ENCODE measurements around the gene TRAF3.
"Not testable (repeated sequence)": the region's sequence is repeated elsewhere in the genome, so short reads cannot be mapped to it uniquely, and the experiment has no call there.

TRAF3 gene

DNA sequence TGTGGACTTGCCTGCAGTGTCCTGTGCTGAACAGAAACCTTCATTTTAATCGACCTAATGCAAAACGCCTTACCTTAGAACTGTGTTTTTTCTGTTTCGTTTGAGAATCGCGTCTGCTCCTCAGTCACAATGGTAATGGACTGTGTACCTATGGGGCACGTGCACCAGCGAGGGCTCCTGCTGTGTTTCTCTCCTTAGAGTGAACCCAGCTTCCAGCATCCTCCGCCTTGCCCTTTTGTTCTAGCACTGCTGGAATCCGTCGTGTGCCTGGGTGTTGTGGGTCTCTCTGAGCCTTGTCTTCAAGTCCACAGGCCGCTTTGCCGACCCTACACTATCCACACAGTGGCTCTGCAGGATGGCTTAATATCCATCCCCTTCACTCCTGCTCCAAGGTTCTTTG is 148.9 kb downstream of the TRAF3 start:
- TF ChIP-seq, protein P1, sequence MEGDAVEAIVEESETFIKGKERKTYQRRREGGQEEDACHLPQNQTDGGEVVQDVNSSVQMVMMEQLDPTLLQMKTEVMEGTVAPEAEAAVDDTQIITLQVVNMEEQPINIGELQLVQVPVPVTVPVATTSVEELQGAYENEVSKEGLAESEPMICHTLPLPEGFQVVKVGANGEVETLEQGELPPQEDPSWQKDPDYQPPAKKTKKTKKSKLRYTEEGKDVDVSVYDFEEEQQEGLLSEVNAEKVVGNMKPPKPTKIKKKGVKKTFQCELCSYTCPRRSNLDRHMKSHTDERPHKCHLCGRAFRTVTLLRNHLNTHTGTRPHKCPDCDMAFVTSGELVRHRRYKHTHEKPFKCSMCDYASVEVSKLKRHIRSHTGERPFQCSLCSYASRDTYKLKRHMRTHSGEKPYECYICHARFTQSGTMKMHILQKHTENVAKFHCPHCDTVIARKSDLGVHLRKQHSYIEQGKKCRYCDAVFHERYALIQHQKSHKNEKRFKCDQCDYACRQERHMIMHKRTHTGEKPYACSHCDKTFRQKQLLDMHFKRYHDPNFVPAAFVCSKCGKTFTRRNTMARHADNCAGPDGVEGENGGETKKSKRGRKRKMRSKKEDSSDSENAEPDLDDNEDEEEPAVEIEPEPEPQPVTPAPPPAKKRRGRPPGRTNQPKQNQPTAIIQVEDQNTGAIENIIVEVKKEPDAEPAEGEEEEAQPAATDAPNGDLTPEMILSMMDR (IDR thresholded peaks at IDR 0.05; ENCODE audit: insufficient read depth, low read depth, low read length, missing control alignments), result no peak
- H3K4me3 ChIP-seq (ENCODE audit: low read depth, low read length), result no peak overlapping the region
- no peak for DNase-seq (ENCODE audit: low read depth)

DNA sequence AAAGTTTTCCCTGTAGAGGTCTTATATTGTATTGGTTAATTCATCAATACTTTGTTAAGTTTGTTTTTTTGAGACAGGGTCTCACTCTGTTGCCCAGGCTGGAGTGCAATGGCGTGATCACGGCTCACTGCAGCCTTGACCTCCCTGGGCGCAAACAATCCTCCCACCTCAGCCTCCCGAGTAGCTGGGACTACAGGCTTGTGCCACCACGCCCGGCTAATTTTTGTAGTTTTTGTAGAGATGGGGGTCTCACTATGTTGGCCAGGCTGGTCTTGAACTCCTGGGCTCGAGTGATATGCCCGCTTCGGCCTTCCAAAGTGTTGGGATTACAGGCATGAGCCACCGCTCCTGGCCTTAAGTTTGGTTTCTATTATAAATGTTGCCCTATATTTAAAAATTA is 149.6 kb downstream of the TRAF3 start:
- not testable (repeated sequence) for H3K4me3 ChIP-seq (ENCODE audit: low read depth, low read length); DNase-seq (ENCODE audit: low read depth)

DNA sequence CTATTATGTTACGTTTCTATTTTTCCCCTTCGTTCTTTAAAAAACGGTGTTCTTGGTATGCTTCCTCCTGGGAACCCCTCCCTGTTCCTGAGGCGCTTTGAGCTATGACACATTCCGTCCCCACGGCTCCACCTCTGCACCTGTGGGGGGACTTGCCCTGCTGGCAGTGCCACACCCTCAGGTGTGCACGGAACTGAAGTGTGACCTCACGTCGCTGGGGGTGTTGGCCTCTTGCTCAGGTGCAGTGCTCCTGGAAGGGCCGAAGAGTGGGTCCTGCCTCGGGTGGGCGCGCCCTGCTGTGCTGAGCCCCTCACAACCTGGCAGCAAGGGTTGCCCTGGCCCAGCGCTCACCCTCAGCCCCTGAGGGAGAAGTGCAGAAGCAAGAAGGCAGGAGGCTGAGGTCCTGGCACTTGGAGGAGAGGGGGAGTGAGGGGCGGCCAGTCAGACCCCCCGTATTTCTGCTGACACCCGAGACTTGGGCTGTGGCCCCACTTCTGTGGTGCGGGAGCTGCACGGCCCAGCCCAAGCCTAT is 150.2 kb downstream of the TRAF3 start:
- TF ChIP-seq, protein P1 (IDR thresholded peaks at IDR 0.05; ENCODE audit: insufficient read depth, low read depth, low read length, missing control alignments), result no peak
- H3K4me3 ChIP-seq (ENCODE audit: low read depth, low read length), result no peak overlapping the region
- no peak for DNase-seq (ENCODE audit: low read depth)

DNA sequence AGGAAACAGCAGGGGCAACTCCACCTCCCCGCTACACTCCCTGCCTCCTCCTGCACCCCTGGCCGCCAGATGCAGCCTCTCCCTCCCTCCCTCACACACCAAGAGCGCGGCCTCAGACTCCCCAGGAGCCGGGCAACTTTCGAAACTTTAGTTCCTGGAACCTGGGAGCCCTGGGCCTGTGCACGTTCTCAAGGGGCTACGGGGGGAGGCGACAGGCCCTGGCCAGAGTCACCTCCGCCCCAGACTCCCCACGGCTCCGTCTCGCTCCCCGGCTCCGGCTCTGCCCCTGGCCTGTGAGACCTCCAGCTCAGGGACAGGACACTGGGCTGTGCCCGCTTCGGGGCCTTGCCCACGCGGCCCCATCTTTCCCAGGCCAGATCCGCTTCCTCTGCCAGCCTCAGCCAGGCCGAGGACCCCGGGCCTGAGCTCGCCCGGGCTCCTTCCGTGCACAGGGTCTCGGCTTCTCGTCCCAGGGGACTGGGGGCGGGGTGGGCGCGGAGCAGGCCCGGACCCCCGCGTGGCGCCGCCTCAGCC is 150.7 kb downstream of the TRAF3 start:
- DNase-seq (ENCODE audit: low read depth), result no peak
- TF ChIP-seq, protein P1 (IDR thresholded peaks at IDR 0.05; ENCODE audit: insufficient read depth, low read depth, low read length, missing control alignments), result no peak
- peak overlapping the region; percentile 64 for H3K4me3 ChIP-seq (ENCODE audit: low read depth, low read length)

DNA sequence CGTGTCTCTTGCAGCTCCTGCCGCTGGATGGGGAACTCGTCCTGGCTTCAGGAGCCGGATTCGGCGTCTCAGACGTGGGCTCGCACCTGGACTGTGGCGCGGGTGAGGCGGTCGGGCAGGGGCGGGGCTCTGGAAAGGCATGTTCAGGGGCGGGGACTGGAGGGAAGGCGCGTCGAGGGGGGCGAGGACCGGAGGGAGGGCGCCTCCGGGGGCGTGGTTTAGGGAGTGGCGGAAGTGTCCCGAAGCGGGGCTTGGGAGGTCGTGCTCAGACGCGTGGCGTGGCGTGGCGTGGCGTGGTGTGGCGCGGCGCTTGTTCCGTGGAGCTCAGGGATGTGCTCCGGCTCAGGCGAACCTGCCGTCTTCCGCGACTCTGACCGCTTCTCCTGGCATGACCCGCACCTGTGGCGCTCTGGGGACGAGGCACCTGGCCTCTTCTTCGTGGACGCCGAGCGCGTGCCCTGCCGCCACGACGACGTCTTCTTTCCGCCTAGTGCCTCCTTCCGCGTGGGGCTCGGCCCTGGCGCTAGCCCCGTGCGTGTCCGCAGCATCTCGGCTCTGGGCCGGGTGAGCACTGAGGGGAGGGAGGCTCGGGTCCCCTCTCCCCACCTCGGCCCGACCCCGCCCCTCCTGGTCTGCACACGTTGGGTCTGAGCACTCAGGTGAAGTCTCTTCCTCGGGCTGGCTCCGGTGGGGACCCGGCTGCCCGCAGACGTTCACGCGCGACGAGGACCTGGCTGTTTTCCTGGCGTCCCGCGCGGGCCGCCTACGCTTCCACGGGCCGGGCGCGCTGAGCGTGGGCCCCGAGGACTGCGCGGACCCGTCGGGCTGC is 151.4 kb downstream of the TRAF3 start:
- H3K4me3 ChIP-seq (ENCODE audit: low read depth, low read length), result peak overlapping the region; percentile 64
- TF ChIP-seq, protein P1 (IDR thresholded peaks at IDR 0.05; ENCODE audit: insufficient read depth, low read depth, low read length, missing control alignments), result no peak
- peak; percentile 84 for DNase-seq (ENCODE audit: low read depth)

DNA sequence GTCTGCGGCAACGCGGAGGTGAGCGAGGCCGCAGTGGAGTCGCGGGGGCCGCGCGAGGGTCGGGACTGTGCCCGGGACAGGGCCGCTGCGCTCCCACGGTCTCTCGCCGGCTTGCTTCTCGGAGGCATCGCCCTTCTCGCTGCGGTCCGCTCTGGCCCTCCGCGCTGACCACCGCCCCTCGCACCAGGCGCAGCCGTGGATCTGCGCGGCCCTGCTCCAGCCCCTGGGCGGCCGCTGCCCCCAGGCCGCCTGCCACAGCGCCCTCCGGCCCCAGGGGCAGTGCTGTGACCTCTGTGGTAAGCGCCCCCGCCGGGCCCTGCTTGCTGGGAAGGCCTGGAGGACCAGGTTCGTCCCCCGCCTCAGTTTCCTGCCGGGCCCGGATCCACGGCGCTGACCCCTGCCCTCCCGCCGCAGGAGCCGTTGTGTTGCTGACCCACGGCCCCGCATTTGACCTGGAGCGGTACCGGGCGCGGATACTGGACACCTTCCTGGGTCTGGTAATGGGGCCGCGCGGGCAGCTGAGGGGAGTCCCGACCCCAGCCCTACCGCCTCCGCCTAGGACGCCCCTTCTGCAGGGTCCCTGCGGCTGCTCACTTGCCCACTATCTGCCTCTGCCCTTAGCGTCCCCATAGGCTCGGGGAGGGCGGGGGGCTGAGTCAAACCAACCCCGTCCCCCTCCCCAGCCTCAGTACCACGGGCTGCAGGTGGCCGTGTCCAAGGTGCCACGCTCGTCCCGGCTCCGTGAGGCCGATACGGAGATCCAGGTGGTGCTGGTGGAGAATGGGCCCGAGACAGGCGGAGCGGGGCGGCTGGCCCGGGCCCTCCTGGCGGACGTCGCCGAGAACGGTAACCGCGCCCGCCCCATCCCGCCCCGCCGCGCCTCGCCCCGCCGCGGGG is 152.2 kb downstream of the TRAF3 start:
- H3K4me3 ChIP-seq (ENCODE audit: low read depth, low read length), result peak overlapping the region; percentile 64; the same call in 1 of the 2 replicates
- TF ChIP-seq, protein P1 (IDR thresholded peaks at IDR 0.05; ENCODE audit: insufficient read depth, low read depth, low read length, missing control alignments), result no peak
- no peak for DNase-seq (ENCODE audit: low read depth)
